Erythroblast (primary cell): Measurements from ENCODE around the gene CAPN13.

Source experiments
- DNase-seq, 2 experiments: peaks; one replicate each; lab custom pipeline; 2025; lab: John Stamatoyannopoulos, UW
- GATA1 ChIP-seq: IDR thresholded peaks from 2 replicates; pipeline ENCODE4 v1.6.1; 2011; ENCODE audit warnings: low read depth, mild to moderate bottlenecking, control low read depth, low read length, moderate library complexity
- POLR2A ChIP-seq: IDR thresholded peaks from 2 replicates; pipeline ENCODE4 v1.6.1; 2011; ENCODE audit warnings: mild to moderate bottlenecking, low read length

CAPN13 gene

DNA sequence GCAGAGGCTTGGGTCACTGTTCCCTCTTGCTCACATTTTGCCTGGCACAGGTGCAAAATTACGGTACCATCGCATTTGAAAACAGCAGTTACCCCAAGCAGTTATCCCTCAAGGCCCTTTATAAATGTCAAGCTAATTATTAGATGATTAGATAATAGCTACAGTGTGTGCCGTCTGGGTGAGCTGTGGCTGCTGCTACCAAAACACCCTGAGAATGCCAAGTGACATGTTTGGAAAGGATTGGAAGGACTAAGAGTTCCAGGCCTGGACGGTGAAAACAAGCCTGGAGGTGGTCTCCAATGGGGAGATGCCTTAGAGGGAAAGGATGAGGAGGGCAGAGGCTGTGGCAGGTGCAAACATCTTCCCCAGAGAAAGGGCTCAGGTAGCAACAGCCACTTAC is 120.6 kb downstream of the CAPN13 start:
- no peak for DNase-seq
- TF ChIP-seq GATA1 (no peak), POLR2A (no peak)

DNA sequence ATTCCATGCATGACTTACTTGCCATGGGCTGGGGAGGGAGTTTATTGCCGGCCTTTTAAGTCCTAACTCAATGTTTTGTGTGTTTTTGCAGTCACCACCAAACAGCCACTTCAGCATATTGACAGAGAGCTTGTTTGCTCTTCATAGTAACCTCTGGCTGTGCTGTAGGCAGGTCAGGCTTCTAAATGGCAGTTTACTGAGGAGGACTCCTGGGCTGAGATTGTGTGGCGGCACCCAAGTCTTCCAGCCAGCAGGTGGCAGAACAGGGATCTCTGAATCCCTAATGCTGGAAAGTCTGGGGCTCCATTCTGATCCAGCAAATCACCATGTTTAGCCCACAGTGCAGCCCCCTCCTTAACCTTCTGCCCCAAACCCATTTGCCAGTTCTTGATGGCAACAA is 121.2 kb downstream of the CAPN13 start:
- TF ChIP-seq GATA1 (no peak), POLR2A (no peak)
- peak in 1 of 2 experiments; percentile 38 for DNase-seq

DNA sequence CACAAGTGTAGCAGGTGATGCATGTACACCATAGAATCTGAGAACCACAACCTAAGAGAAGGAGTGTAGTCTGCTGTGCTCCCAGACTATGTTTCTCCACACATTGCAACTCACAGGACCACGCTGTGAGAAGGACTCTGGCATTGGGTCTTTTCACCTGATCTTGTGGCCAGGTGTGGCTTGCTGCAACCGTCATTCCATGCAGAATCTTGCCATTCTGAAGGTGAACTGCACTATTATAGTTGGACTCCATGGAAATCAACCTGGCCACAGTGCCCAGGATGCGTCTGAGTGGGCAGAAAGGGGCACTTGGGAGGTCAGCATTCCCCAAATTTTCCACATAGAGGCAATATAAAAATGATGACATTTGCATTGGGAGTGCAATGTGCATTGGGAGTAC is 122.2 kb downstream of the CAPN13 start:
- no peak for TF ChIP-seq GATA1
- no peak for TF ChIP-seq POLR2A
- no peak for DNase-seq

DNA sequence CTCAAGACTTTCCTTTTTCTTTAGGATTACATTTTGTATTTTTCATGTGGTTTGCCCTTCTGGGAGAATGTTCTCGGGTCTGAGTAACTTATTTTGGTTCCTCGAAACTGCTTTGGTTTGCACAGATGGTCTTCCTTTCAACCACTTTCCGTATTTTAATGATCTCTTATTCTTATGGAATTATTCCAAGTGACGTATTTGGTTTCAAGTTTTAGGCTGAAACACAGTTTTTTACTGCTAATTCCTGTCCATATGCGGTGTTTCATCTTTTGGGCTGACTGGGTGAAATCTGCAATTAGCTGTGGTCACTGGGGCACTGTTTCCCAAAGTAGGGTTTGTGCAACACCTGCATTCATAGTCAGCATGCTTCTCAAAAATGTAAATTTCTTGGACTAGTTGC is 122.7 kb downstream of the CAPN13 start:
- no peak for DNase-seq
- TF ChIP-seq POLR2A = no peak
- TF ChIP-seq GATA1 = no peak

DNA sequence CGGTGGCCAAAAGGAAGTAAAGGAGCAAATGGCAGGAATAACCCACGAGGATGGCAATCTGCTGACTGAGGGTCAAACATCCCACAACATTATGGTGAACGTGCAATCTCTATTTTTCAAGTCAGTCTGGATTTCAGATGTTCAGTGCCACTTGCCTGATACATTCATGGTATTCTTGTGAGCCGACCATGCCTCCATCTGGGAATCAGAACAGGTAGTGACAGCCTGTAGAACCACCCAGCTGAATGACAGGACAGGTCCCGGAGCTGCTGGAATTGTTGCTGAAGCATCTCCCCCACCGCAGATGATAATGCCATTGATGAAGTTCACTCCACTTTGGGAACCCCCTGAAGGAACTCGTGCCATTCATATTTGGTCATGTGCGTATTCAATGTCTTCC is 123.2 kb downstream of the CAPN13 start:
- DNase-seq = no peak
- TF ChIP-seq GATA1 (no peak), POLR2A (no peak)

DNA sequence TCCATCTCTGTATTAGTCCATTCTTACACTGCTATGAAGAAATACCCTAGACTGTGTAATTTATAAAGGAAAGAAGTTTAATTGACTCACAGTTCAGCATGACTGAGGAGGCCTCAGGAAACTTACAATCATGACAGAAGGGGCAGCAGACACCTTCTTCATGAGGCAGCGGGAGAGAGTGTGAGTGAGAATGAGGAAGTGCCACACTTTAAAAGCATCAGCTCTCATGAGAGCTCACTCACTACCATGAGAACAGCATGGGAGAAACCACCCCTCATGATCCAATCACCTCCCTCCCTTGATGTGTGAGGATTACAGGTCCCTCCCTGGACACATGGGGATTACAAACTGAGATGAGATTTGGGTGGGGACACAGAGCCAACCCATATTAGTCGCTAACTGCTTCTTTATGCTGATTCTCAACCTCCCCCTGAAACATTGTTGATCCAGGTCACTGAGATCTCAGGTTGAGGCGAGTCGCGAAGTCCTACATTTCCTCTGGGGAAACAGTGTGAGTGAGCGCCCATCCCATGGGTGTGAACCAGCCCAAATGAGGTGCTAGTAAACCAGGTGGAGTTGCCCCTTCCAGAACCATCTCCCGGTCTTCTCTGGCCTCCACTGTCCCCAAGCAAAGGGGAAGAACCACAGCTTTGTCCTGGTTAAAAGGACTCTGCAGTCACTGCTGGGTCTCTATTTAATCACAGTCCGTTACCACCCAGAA is 123.8 kb downstream of the CAPN13 start:
- no peak for TF ChIP-seq GATA1
- no peak for TF ChIP-seq POLR2A
- no peak for DNase-seq

DNA sequence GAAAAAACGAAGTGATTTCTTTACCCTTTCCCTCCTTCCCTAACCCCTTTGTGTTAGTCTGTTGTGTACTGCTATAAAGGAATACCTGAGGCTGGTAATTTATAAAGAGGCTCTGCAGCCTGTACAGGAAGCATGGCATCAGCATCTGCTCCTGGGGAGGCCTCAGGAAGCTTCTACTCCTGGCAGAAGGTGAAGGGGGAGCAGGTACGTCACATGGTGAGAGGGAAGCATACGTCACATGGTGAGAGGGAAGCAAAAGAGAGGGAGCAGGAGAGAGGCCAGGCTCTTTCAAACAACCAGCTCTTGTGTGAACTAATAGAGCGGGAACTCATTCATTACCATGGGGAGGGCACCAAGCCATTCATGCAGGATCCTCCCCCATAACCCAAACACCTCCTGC is 126.2 kb downstream of the CAPN13 start:
- TF ChIP-seq POLR2A = no peak
- DNase-seq = no peak

DNA sequence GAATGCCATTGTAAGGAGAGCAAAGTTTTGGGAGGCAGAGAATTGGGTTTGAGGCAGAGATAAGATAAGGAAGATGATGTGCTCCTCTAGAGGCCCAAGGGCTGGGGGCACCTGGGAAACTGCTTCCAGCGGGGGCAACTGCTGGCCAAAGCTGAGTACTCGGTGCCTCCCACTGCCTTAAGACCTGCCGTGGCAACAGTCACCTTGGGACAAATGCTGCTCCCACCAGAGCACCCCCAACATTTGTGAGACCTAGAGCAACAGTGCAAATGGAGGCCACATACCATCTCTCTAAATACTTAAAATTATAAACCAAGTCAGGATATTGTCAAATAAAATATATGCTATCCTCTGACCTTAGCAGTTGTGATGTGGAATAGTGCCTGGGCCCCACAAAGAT is 127.1 kb downstream of the CAPN13 start:
- TF ChIP-seq POLR2A = no peak
- TF ChIP-seq GATA1 = no peak
- DNase-seq = no peak

DNA sequence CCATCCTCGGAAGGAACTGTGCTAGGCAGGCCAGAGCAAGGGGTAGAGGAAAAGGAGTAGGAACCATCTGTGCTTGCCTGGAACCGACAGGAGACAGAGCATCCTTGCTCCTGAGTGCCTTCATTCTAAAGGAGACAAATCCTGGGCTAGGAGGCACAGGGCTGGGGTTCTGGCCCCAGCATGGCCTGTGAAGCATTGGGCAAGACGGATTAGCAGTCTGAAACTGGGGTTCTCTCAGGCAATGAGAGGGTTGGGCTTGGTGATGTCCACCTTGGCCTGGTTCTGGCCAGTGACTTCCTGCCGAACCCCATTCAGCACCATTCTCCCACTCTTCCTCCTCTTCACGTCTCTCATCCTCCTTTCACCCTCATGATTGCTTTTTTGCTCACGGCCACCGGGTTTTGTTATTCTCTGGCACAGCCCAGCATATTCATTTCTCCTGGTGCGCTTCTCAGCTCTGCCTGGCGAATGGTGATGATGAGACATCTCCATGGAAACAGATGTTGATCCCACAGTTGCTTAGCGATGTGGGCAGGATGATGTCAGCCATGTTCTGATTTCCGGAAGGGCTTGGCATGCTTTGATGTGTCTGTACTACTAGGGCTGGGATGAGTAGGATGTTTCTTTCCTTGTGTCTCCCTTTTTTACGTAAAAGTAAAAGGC is 127.7 kb downstream of the CAPN13 start:
- TF ChIP-seq POLR2A (no peak), GATA1 (no peak)
- no peak for DNase-seq

DNA sequence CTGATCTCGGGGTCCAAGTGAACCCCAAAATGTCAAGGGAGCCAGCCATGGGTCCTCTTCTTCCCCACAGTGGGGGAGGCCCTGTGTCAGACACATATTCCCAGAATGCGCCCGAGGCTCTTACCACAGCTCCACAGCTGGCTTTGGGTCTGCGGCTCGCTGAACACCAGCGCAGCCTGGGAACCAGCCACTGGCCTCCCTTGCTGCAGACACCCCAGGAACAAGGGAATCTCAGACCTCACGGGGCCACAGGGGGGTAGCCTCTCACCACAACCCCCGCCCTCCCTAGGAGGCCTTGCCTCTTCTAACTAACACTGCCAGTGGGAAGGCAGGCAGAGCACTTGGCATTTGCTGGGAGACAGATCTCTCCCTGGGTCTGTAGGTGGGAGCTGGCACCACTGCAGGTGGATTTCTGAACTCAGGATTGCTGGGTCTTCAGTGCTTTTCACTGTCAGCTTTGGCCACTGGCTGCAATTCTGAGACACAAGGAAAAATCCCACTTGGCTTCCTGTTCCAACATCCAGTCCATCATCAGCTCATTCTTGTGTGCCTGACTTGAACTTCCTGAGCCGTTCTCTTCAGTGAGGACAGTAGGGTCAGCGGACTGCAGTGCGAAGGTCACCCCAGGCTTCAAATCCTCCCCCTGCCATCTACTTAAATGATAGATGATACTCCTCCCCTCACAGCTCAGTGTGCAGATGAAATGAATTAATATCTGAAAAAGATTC is 128.7 kb downstream of the CAPN13 start:
- no peak for TF ChIP-seq POLR2A
- no peak for TF ChIP-seq GATA1
- no peak for DNase-seq

DNA sequence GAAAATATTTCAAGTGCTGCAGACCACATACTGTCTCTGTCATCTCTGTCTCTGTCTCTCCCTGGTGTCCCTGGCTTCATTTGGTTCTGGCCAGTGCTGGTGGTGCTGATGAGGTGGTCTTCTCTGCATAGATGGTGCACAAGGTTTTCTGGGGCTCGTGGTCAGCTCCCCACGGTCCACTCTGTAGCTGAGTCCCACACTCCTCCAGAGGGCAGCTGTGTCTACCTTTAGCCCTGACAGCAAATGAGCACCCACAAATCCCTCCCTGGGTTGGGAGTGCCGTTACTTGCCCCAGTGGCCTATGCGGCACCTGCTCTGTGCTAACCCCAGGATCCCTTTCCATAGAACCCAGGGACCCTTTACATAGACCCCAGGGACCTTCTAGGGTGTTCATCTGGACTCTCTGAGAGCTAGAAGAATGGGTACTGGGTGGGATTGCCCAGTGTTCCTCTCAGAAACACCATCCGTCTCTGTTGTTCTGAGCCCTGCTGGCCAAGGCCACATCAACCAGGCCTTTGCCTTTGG is 129.3 kb downstream of the CAPN13 start:
- DNase-seq = no peak
- no peak for TF ChIP-seq POLR2A
- TF ChIP-seq GATA1 = no peak

DNA sequence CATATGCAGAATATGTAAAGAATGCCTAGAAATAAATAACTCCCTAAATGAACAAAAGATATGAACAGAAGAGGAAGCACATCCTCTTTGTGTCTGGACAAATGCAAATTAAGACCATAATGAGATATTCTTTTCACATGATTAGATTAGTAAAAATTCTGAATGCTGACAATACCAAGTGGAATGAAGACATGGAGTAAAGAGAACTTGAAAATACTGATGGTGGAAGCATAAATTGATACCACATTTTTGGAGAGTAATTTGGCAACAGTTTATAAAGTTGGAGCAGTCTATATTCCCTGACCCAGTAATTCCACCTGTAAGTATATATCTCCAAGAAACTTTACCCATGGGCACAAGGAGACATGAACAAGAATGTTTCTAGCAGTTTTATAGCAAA is 130.0 kb downstream of the CAPN13 start:
- DNase-seq = no peak

DNA sequence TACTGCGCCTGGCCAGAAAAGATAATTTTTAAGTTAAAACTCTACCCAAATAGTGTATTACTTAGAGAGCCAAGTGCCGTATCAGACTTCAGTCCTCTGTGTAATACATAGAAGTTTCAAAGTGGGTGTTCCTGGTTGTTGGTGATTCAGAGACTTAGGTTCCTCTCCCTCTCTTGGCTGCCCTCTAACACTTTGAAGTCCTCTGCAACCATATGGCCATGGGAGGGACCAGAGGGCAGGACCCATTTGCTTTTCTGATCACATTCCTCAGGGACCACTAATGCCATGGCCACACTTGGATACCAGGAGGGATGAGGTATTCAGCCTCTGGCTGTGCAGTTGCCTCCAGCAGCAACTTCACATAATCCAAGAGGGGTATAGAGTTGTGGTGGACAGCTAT is 131.5 kb downstream of the CAPN13 start:
- no peak for DNase-seq
- no peak for TF ChIP-seq POLR2A
- no peak for TF ChIP-seq GATA1

More for the DNA sequence above, 130.0 kb downstream of the CAPN13 start:
- no peak for TF ChIP-seq POLR2A
- TF ChIP-seq GATA1 = no peak

DNA sequence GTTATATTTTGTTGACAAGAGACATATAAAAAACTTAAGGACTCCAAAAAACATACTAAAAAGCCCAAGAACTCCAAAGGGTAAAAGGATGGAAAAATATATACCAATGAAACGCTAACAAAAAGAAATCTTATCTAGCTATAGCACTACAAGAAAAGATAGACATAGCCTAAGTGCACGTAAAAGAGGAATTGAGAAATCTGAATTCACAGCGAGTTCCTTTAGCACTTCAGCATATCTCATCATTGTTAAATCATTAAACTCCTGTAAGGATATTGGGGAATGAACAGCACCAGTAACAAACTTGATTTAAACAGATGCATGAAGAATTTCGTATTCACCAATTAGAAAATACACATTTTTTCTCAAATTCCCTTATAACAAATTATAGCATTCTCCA is 134.1 kb downstream of the CAPN13 start:
- no peak for DNase-seq
- TF ChIP-seq GATA1 = no peak
- no peak for TF ChIP-seq POLR2A
